GOT3 (cell line): Measurements from ENCODE around the gene JMJD6.
A peak's percentile ranks its signal among the peaks of the same experiment; 100 is the strongest.
"Not testable (repeated sequence)": the region's sequence is repeated elsewhere in the genome, so short reads cannot be mapped to it uniquely, and the experiment has no call there.

Experiments used
- DNase-seq: peaks from one replicate; lab custom pipeline; 2025; ENCODE audit warnings: mixed read lengths; lab: John Stamatoyannopoulos, UW

JMJD6 gene

DNA sequence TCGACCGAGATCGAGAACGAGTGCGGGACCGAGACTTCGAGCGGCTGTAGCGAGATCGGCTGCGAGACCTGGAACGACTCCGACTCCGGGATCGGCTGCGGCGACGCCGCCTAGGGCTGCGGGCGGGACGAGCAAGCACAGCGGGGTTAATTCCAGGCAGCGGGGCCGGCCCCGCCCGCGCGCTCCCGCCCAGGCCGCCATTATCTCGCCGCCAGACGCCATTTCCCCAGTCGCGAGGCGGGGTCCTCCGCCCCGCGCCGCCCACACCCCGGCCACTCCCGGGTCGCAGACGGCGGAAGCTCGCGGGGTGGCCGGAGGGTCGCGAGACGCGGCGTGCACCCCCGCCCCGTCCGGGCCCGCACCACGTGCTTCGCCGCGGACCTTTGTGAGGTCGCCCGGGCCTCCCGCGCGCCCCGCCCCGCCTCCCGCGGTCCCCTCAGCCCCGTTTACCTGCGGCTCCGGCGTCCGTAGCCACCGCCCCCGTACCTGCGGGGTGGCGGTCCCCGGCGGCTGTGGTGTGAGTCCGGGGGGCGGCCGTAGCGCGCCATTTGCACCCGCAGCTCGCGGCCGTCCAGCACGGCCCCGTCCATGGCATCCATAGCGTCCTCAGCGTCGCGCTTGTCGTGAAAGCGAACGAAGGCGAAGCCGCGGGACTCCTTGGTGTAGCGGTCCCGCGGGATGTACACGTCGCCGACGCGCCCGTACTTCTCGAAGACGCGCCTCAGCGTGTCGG, 10.1 kb upstream of the JMJD6 start:
- peak; percentile 25 for DNase-seq

DNA sequence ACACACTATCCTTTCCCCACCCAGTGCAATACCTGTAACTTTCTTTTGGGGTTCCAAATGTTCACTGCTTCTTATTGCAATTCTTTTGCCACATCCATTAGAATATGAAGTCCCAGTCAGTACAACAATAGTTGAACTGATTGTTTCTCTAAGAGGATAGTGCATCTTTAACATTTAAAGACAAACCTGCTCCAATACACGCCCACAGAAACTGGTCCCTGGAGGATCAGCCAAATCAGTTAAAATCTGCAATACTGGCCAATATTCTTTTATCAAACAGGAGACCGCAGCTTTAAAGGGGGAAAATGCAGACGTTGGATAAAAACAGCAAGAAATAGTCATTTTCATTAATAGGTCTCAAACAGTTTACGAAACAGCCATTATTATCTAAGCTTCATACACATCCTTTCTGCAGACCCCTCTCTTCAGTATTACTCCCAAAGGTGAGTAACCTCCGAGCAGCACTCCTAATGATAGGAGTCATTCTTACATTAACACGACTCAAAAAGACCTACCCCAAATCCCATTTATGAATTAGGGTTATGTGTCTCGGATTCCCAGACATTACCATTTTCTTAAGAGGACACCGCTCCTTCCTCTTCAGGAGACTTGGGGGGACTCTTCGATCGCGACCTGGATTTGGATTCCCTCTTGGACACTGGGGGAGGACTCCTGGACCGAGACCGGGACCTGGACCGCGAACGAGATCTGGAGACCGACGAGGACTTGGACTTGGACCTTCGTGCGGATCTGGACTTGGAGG, 9.4 kb upstream of the JMJD6 start:
- no peak for DNase-seq

DNA sequence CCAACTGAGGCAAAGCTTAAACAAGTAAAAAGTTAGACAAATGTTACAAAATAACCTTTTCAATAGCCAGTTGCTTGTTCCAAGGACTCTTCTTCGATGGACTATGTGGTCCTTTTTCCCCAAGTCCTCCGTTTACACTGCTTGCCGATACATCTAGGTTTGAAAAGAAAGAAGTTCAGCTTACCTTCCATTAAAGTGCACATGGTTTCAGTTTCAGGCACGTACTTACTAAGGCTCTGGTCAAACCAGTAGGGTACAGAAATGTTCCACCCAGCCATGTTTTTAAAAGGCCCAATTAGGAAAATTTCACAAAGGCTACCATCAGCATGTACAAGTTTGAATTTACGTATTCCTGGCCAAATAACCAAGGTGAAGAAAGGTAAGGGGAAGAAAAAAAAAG, 8.6 kb upstream of the JMJD6 start:
- DNase-seq, result no peak

DNA sequence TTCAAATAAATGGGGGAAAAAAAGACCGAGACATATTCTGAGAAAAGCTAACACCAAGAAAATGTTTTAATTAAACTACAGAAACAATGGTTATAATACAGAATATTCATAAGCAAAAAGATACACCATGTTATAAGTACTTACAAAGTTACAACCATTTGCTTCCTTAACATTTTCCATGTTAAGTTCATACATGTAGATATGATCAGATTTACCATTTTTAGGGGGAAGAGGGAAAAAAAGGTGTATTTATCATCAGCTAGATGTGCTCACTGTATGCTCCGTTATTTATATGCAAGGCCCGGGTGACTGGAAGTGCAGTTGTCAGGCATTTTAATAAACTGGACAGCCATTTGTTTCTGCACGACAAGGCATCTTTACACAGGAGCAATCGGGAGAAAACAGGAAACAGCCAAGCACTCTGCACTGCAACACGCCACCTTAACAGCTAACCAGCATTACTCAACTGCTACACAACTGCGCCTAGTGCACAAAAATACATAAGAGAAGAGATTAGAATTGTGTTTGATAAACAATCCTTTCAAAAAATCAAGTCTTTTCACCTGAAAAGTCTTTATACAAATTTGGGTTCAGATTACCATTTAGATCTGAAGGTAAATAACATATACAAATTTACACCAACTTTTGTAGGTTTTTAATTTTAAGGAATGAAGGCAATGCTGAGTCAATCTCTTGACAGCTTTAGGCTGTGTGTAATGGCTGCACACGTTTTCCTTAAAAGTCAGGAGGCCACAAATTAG, 7.9 kb upstream of the JMJD6 start:
- no peak for DNase-seq

DNA sequence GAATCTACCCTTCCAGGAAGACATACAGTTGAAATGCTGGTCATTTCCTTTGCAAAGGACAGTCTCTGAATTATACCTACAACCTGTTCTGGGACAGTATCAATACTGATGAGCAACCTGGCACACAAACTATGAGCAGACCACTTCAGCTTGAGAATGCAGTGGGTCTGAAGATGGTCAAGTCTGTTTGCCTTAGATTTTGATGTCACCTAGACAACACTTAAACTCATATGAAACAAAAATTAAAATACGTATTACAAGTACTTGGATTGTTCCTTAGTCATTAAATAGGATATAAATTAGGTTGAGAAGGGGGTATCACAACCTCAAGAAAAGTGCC, 7.2 kb upstream of the JMJD6 start:
- DNase-seq, result no peak

DNA sequence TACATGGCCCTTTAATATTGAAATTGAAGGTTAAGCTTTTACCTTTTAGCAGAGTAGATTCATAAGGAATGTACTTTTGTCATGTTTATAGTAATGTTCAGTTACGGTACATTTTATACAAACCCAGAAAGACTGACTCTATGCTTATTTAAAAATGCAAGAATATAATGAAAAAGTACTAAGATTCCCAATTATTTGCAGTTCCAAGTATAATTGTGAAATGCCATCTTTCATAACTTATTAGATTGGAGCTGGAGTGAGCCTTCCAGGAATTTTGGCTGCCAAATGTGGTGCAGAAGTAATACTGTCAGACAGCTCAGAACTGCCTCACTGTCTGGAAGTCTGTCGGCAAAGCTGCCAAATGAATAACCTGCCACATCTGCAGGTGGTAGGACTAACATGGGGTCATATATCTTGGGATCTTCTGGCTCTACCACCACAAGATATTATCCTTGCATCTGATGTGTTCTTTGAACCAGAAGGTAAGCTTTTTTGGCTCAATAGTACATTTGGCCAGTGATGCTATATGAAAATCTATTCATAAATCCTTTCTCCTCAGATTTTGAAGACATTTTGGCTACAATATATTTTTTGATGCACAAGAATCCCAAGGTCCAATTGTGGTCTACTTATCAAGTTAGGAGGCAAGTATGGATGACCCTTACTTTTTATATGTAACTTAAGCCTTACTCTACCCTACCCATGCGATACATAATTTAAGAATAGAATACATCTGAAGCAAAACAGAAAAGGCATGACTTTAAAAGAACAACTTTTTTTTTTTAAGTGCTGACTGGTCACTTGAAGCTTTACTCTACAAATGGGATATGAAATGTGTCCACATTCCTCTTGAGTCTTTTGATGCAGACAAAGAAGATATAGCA, 6.6 kb upstream of the JMJD6 start:
- DNase-seq, result no peak

DNA sequence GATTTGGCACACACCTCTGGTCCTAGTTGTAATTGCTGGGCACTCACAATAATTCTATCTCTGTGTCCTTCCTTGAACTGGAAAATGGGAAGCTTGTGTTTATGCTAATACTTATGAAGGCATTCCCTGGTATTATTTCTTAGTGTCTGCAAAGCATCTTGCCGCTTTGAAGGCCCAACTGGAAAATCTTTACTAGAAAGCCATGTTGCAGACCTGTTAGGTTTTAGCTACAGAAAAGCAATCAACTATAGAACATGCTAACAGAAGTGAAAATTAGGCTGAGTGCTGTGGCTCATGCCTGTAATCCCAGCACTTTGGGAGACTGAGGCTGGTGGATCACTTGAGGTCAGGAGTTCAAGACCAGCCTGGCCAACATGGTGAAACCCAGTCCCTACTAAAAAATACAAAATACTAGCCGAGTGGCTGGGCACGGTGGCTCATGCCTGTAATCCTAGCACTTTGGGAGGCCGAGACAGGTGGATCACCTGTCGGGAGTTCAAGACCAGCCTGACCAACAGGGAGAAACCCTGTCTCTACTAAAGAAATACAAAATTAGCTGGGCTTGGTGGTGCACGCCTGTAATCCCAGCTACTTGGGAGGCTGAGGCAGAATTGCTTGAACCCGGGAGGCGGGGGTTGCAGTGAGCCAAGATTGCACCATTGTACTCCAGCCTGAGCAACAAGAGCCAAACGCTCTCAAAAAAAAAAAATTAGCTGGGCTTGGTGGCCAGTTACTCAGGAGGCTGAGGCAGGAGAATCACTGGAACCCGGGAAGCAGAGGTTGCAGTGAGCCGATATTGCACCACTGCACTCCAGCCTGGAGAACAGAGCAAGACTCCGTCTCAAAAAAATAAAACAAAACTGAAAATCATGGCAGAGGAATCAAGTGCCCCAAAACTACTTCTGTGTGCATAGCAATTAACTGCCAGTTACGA, 5.7 kb upstream of the JMJD6 start:
- not testable (repeated sequence) for DNase-seq

DNA sequence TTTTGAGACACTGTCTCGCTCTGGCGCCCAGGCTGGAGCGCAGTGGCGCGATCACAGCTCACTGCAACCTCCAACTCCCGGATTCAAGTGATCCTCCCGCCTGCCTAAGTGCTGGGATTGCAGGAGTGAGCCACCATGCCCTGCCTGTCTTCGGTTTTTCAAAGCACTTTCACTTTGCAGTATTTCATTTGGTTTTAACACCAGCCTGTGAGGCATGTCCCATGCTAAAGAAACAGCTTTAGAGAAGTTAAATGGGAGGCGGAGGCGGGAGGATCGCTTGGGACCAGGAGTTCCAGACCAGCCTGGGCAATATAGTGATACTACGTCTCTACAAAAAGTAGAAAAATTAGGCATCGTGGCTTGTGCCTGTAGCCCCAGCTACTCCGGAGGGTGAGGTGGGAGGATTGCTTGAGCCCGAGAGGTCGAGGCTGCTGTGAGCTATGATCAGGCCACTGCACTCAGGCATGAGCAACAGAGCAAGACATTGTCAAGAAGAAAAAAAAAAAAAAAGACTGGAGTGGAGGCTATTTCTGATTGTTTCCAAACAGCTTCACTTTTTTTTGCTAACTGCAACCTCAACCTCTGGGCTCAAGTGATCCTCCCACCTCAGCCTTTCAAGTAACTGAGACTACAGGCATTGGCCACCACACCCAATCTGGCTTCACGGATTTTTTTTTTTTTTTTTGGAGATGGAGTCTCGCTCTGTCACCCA, 1.5 kb upstream of the JMJD6 start:
- DNase-seq, result no peak

DNA sequence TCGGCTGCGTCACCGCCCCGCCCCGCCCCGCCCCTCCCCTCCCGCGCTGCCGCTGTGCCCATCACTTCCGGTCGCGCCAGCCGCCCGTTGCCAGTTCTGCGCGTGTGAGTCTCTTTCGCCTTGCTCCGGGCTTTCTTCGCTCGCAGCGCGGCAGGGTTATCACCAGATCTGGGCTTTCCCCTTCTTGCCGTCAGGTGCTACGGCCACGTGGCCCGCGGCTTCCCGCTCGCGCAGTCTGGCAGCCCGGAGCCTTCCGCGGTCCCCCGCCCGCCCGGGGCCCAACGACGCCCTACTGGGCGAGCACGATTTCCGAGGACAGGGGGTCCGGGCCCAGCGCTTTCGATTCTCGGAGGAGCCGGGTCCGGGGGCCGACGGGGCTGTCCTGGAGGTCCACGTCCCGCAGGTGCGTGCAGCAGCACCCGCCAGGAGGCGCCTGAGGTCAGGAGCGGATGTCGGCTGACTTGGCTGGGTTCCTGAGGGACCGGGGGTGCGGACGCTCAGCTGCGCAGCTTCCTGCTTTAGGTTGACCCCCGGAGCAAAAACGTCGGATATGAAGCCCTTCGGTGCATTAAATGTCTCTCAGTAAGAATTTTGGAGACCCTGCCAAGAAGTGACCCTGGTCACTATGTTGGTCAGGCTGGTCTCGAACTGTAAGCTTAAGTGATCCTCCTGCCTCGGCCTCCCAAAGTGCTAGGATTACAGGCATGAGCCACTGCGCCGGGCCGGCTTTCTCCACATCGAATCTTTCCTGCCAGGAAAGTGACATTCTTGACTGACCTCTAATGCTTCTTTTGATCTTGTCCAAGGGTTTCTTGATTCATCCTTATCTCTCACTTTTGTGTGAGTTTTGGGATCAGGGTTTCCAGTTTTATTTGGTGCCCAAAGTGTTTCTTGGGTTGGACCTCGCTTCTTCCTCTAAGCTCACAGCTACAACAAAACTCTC, 641 bp upstream of the JMJD6 start, which contains the start of gene METTL23:
TSS of gene METTL23 (plus strand) at position 64 of the 943 bp plus-strand sequence. CDS start 2,872 bp downstream, outside the sequence.
- no peak for DNase-seq

DNA sequence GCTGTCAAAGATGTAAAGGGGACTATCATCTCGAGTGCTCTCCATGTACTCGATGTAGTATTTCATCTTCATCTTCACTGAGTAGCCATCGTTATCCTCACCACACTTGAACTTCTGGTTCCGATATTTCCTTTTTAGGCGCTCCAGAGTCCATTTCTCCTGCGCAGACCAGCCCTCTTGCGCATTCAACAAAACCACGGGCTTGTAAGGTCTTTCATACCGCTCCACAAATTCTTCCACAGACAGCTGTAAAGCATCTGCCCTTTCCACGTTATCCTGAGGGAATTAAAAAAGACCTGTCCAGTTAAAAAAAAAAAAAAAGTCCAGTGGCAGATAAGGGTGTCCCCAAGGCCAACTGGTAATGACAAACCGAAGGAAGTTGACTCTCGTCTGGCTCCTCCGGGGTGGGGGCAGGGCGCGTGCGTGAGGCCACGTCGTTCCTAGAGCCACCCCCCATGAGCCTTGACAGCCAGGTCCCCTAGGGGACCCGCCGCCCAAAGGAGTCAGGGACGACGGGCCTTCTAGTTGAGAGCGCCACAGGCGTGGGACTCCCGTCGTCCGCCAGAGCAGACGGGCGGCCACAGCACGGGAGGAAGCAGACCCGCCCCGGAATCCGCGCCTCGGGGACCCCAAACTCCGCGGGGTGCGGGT, 701 bp downstream of the JMJD6 start:
- DNase-seq, result no peak

DNA sequence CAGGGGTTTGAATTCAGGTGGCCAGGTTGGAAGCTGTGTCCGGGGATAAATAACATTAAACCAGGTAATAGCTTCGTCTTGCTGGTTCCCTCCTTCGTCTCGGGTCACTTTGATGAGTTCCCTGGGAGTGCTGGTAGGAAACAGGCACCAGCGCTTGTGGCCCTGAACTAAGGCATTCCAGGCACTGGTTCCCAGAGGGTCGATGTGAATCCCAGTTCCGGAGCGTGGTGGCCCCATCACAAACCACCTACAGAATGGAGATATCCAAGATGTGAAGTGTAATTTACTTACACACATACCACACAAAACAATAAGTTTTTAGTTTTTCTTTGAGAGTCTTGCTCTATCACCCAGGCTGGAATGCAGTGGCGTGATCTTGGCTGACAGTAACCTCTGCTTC, 2.6 kb downstream of the JMJD6 start:
- no peak for DNase-seq

DNA sequence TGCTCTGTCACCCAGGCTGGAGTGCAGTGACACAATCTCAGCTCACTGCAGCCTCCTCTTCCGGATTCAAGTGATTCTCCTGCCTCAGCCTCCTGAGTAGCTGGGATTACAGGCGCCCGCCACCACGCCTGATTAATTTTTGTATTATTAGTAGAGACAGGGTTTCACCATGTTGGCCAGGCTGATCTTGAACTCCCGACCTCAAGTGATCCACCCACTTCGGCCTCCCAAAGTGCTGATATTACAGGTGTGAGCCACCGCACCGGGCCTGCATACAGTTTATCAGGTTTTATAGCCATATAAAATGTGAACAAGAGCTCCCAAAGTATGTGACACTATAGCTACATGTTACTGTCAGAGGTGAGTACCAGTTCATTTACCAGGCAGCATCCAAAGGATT, 3.4 kb downstream of the JMJD6 start:
- not testable (repeated sequence) for DNase-seq

DNA sequence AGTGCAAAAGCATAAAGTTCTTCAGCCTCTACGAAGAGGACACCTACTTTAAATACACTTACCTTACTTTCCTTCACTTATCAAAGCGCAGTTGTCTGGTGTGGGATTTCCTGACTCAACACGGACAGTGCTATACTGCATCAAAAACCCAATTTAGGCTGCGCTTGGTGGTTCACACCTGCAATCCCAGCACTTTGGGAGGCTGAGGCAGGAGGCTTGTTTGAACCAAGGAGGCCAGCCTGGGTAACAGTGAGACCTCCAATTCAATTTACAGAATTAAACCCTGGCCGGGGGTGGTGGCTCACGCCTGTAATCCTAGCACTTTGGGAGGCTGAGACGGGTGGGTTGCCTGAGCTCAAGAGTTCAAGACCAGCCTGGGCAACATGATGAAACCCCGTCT, 4.1 kb downstream of the JMJD6 start:
- DNase-seq, result no peak

DNA sequence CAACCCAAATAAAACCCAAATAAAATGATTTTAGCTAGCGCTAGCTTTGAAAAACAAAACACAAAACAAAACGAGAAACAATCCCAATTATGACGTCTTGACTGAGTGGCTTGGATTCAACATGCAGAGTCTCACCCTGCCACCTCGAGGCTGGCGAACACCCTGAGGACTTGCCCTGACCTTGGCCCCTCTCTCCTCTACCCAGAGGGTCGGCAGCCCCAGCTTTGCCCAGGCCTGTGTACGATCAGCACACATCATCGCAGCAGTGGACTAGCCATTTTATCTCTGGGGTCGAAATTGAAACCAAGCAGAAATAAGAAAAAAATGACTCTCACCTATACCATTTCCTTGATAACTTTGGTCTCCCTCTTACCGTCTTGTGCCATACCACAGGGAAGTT, 4.9 kb downstream of the JMJD6 start:
- no peak for DNase-seq

DNA sequence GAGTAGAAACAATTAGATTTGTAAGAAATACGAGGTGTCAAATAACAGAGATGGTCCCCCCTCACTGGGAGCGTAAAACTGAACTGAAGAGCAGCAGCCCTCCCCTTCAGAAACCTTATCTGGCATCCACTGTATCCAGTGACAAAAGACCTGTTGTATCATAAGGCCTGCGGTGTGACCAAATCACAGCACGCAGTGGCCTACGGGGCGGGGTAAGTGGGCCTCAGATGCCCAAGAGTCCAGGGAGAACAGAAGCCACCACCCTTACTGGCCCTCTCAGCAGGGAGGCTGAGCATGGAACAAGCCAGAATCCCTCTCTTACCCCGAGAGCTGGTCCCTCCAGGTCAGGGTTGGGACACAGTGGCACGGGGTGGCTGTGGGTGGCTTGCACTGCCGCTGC, 5.5 kb downstream of the JMJD6 start:
- DNase-seq, result no peak

DNA sequence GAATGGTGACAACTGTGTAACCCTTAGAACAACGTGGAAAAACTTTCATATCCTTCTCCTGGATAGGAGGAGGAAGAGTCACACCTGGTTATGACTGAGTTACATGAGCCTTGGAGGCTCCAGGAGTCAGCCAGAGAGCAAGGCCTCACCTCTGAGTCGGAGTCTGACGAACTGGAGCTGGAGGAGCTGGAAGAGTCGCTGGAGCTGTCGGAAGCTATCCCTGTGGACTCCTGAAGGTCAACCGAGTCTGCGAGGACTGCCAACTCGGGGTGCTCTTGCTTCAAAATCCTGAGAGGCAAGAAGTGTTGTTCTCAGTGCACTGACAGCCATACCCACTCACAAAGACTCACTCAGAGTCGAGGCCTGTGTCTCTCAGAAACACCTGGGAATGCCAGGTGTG, 6.2 kb downstream of the JMJD6 start:
- no peak for DNase-seq

DNA sequence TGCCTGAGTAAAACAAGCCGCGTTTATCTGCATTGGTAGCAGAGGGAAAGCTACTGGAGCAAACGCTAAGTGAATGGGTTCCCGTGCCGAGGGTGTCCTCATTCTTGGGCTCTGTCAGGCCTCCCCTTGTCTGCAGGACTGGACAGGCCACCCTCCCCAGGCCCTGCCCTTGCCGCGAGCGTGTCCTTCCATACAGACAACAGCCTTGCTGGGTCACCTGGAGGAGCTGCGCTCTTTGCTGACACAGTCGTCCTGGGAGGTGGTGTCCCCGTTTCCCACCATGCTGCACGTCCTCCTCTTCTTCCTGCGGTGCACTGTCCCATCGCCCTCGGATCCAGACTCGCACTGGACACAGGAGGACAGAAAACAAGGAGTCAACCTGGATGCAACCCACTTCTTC, 7.9 kb downstream of the JMJD6 start:
- no peak for DNase-seq

DNA sequence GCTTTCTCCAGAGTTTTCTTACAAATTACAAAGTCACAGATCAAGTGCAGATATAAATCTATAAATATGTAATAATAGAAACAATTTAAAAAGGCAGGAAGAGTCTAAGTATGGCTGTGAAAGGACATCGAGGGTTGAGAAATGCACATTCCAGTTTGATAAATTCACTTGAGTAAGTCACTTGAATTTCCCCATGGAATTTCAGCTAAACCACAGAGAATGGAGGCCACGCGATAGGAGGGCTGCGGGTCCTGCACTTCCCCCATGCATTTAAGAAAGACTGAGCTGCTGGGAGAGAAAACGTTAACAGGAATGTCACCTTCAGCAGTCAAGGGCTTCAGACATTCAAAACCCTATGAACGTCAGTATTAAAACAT, 9.6 kb downstream of the JMJD6 start:
- no peak for DNase-seq
